Measurements from ENCODE around the gene PSMA7. TPM values are rescaled to one million over a fixed set of nuclear protein-coding genes. Genes with fewer than 3 reads are reported as not detected.

PSMA7 gene
- total and polyA plus RNA-seq, 2 of the 8 experiments (the other 6 are each of a cell fraction or from before 2014, with no cell fraction given), result 361 to 648 TPM

DNA sequence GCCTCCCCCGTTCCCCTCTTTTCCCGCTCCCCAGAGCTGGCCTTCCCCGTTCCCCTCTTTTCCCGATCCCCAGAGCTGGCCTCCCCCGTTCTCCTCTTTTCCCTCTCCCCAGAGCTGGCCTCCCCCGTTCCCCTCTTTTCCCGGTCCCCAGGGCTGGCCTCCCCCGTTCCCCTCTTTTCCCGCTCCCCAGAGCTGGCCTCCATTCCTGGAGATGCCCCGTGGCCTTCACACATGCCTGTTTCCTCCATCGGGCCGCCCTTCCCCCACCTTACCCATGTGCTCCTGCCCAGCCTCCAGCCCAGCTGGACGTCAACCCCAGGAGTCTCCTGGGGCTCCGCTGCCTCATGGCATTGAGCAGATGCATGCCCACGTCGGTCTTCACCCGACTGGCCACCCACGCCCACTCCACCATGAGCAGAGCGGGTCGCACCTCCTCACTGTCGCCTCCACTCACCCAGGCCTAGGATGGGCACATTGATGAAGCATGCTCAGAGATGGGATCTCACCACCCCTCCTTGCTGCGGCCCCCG is 8.7 kb upstream of the PSMA7 start (continued):
- no peak for TF ChIP-seq CHD7 (IDR thresholded peaks at IDR 0.05; ENCODE audit: insufficient replicate concordance, low read length)
- TF ChIP-seq MAFK (IDR thresholded peaks at IDR 0.05; ENCODE audit: low read depth, low read length), result no peak
- no peak for TF ChIP-seq FOSL1 (IDR thresholded peaks at IDR 0.05; ENCODE audit: insufficient read depth, low read depth, low read length)
- no peak for TF ChIP-seq KDM4A (IDR thresholded peaks at IDR 0.05; ENCODE audit: low read depth, low read length, severe bottlenecking)
- TF ChIP-seq CTBP2 (IDR thresholded peaks at IDR 0.05; ENCODE audit: borderline replicate concordance, insufficient read depth, insufficient read length, low read length), result no peak
- TF ChIP-seq KDM1A (IDR thresholded peaks at IDR 0.05; ENCODE audit: borderline replicate concordance, low read length), result no peak
- no peak for TF ChIP-seq EGR1 (IDR thresholded peaks at IDR 0.05; ENCODE audit: borderline replicate concordance, low read depth, low read length)
- TF ChIP-seq BRCA1 (IDR thresholded peaks at IDR 0.05; ENCODE audit: low read depth, low read length), result no peak
- no peak for TF ChIP-seq EZH2 (IDR thresholded peaks at IDR 0.05; ENCODE audit: low read depth, low read length, severe bottlenecking)
- TF ChIP-seq RXRA (IDR thresholded peaks at IDR 0.05; ENCODE audit: insufficient read depth, low read depth, low read length), result no peak
- no peak for TF ChIP-seq HDAC2 (IDR thresholded peaks at IDR 0.05; ENCODE audit: borderline replicate concordance in 1 of 2, low read depth in 2 of 2, low read length in 2 of 2)
